C4-2B (cell line): Measurements from ENCODE around the gene ZC3H7A.

ENCODE experiments used
- ZFX ChIP-seq: fragments of 450-650 bp; IDR thresholded peaks from 2 replicates; pipeline ENCODE4 v1.6.1; 2017
- TF ChIP-seq, protein P1 (sequence below): fragments of 450-650 bp; conservative IDR thresholded peaks from 2 replicates; pipeline ENCODE4 v1.5.1; 2017; ENCODE audit warnings: mild to moderate bottlenecking

DNA sequence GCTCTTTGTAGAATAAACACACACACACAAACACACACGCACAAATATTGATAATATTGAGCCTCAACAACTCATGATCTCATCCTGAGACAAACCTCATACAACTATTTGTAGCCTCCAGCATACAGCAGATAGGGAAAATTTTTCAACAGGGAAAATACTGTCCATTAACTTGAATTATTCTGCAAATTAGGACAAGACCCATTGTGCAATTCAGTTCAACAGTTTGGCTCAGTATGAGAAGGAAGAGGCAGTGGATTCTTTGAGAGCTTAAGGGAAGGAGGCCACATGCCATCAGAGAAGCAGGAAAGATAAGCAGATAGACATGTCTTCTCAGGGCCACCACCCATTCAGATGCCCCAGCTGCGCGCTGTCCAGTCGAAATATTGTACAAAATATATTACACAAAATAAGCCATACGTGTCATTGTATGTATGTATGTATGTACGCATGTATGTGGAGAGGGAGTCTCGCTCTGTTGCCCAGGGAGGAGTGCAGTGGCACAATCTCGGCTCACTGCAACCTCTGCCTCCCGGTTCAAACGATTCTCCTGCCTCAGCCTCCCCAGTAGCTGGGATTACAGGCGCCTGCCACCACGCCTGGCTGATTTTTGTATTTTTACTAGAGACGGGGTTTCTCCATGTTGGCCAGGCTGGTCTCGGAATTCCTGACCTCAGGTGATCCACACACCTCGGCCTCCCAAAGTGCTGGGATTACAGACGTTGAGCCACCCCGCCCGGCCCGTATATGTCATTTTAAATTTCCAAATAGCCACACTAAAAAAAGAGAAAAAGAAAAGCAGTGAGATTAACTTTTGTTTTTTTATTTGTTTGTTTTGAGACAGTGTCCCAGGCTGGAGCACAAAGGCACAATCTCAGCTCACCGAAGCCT, 1.8 kb downstream of the ZC3H7A start:
- TF ChIP-seq, protein P1, sequence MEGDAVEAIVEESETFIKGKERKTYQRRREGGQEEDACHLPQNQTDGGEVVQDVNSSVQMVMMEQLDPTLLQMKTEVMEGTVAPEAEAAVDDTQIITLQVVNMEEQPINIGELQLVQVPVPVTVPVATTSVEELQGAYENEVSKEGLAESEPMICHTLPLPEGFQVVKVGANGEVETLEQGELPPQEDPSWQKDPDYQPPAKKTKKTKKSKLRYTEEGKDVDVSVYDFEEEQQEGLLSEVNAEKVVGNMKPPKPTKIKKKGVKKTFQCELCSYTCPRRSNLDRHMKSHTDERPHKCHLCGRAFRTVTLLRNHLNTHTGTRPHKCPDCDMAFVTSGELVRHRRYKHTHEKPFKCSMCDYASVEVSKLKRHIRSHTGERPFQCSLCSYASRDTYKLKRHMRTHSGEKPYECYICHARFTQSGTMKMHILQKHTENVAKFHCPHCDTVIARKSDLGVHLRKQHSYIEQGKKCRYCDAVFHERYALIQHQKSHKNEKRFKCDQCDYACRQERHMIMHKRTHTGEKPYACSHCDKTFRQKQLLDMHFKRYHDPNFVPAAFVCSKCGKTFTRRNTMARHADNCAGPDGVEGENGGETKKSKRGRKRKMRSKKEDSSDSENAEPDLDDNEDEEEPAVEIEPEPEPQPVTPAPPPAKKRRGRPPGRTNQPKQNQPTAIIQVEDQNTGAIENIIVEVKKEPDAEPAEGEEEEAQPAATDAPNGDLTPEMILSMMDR = no peak
- no peak for TF ChIP-seq ZFX
